ENCODE results near the gene CIAO3. TPM values are rescaled to one million over a fixed set of nuclear protein-coding genes. Genes with fewer than 3 reads are reported as not detected.

CIAO3 gene
- total and polyA plus RNA-seq, 2 donors (not counting 1 experiment from before 2014, with no cell fraction given) = 59.4 to 68.4 TPM

GRCh38 chr16:721765-722540, 18.8 kb downstream of the CIAO3 start:
- peak overlapping the region in 3 of 5 experiments; percentile 73 to 76 (median 74) for H3K4me3 ChIP-seq (ENCODE audit: control extremely low read depth in 1 of 5, extremely low read depth in 1 of 5, insufficient read depth in 1 of 5, low read depth in 2 of 5, low read length in 4 of 5)
- H2AFZ ChIP-seq (ENCODE audit: insufficient read depth, low read depth, low read length, poor library complexity, severe bottlenecking) = peak overlapping the region; percentile 77
- H3K36me3 ChIP-seq (replicated peaks in 1 of 2; ENCODE audit: control extremely low read depth in 1 of 2, control insufficient read depth in 1 of 2, extremely low read depth in 1 of 2, insufficient read depth in 2 of 2, low read length in 1 of 2) = no peaks in the 10 kb centered on the region
- peaks cover 23% of the 10 kb centered on the region for H4K20me1 ChIP-seq (ENCODE audit: control insufficient read depth, insufficient read depth, low read length, poor library complexity, severe bottlenecking)
- Mint-ChIP-seq H3K4me3 (peak overlapping the region; percentile 68), H3K9me3 (ENCODE audit: insufficient read depth) (no peaks in the 10 kb centered on the region), H3K27me3 (no peaks in the 10 kb centered on the region), H3K27ac (peak overlapping the region; percentile 50), H3K4me1 (peaks cover 26% of the 10 kb centered on the region)
- intact Hi-C loops (cut with micrococcal nuclease) = loop anchor here (5.0 kb wide), 1 partner anchor 40 kb away; the partner anchor contains the start of genes JMJD8 and STUB1
- H3K27me3 ChIP-seq (replicated peaks in 1 of 4; ENCODE audit: control extremely low read depth in 1 of 4, control insufficient read depth in 3 of 4, insufficient read depth in 4 of 4, low read length in 3 of 4) = no peaks in the 10 kb centered on the region
- peaks cover 0 to 3% (median 0%) of the 10 kb centered on the region in 3 donors for H3K9me3 ChIP-seq (ENCODE audit: control extremely low read depth in 1 of 3, control insufficient read depth in 2 of 3, insufficient read depth in 1 of 3, low read length in 2 of 3)
- DNase-seq (no peak), ATAC-seq (ENCODE audit: low read depth) (no peak)
- TF ChIP-seq, protein P1, sequence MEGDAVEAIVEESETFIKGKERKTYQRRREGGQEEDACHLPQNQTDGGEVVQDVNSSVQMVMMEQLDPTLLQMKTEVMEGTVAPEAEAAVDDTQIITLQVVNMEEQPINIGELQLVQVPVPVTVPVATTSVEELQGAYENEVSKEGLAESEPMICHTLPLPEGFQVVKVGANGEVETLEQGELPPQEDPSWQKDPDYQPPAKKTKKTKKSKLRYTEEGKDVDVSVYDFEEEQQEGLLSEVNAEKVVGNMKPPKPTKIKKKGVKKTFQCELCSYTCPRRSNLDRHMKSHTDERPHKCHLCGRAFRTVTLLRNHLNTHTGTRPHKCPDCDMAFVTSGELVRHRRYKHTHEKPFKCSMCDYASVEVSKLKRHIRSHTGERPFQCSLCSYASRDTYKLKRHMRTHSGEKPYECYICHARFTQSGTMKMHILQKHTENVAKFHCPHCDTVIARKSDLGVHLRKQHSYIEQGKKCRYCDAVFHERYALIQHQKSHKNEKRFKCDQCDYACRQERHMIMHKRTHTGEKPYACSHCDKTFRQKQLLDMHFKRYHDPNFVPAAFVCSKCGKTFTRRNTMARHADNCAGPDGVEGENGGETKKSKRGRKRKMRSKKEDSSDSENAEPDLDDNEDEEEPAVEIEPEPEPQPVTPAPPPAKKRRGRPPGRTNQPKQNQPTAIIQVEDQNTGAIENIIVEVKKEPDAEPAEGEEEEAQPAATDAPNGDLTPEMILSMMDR (IDR thresholded peaks at IDR 0.05) = no peak
- no peak for TF ChIP-seq EZH2 (IDR thresholded peaks at IDR 0.05; ENCODE audit: borderline replicate concordance, insufficient read depth, low read depth, low read length, poor library complexity, severe bottlenecking)
- WGBS (ENCODE audit: insufficient coverage) = 73% methylated on average over 44 of the region's 51 CpGs
- peak overlapping the region in 1 of 2 donors; percentile 86 for H3K27ac ChIP-seq (ENCODE audit: low read length in 2 of 2)
- CTCF ChIA-PET = interaction anchor here (1.0 to 3.8 kb wide), 6 partner anchors 8 to 690 kb away, joined by 3 to 26 read pairs (median 6); partner anchors contain the start of gene CIAO3
- POLR2A ChIA-PET = interaction anchor here (1.0 to 1.9 kb wide), 2 partner anchors 14 to 32 kb away, joined by 4 to 5 read pairs; partner anchors contain the start of gene WDR24
- H3K4me2 ChIP-seq (replicated peaks; ENCODE audit: low read depth, low read length, poor library complexity, severe bottlenecking) = peak overlapping the region; percentile 98
- no peaks in the 10 kb centered on the region for H3K79me2 ChIP-seq (ENCODE audit: control insufficient read depth, insufficient read depth, low read length)
- H3K9ac ChIP-seq (ENCODE audit: low read length) = peak overlapping the region; percentile 77
- peaks cover 22 to 39% of the 10 kb centered on the region in 2 donors for H3K4me1 ChIP-seq (ENCODE audit: control insufficient read depth in 2 of 2, insufficient read depth in 2 of 2, low read length in 2 of 2)
